Tibial artery (tissue), 4 donors: ENCODE data around the gene TMEM132D.

Source experiments
- DNase-seq, 2 donors: peaks; one replicate each; pipeline ENCODE4 v3.0.0-alpha.2; 2019
- H3K27ac ChIP-seq, 2 donors: fragments of 200-600 bp; sonication (generic) in 1 of 2; 1 replicate in 1 of 2; 2 replicates in 1 of 2; pipeline ENCODE4 v1.5.1; 2018 to 2019; ENCODE audit warnings: mild to moderate bottlenecking in 1 of 2
- H3K27me3 ChIP-seq, 2 donors: fragments of 200-600 bp; sonication (generic) in 1 of 2; one replicate each; pipeline versions ENCODE4 v1.5.1 to v1.6.0; 2016 to 2019
- H3K36me3 ChIP-seq, 3 donors: fragments of 200-600 bp; sonication (generic) in 2 of 3; one replicate each; pipeline ENCODE4 v1.5.1; 2016 to 2019; ENCODE audit warnings: mild to moderate bottlenecking in 2 of 3
- H3K4me1 ChIP-seq, 4 donors: fragments of 200-600 bp; sonication (generic) in 2 of 4; 1 replicate in 3 of 4; 2 replicates in 1 of 4; pipeline ENCODE4 v1.5.1; 2016 to 2019
- H3K4me3 ChIP-seq, 2 donors: fragments of 200-600 bp; sonication (generic) in 1 of 2; 1 replicate in 1 of 2; 2 replicates in 1 of 2; pipeline ENCODE4 v1.5.1; 2018 to 2019; ENCODE audit warnings: mild to moderate bottlenecking in 2 of 2
- H3K9me3 ChIP-seq, 3 donors: fragments of 200-600 bp; sonication (generic) in 1 of 3; one replicate each; pipeline ENCODE4 v1.5.1; 2016 to 2019
- CTCF ChIP-seq, 2 experiments: fragments of 200-600 bp in 1 of 2; fragments of 450-650 bp in 1 of 2; IDR thresholded peaks; one replicate each; pipeline ENCODE4 v1.5.1; 2017 to 2019; ENCODE audit warnings: antibody characterized with exemption in 2 of 2, mild to moderate bottlenecking in 1 of 2, moderate library complexity in 1 of 2
- intact Hi-C: fragments of 100-400 bp; cut with DNase I; formaldehyde crosslinking; loops from one replicate; pipeline ENCODE4 v1.15.0; 2023; ENCODE audit warnings: low total_unique reads

TMEM132D gene

GRCh38 chr12:129753586-129753985 is 150.2 kb downstream of the TMEM132D start:
- no peaks in the 10 kb centered on the region for H3K36me3 ChIP-seq
- no peaks in the 10 kb centered on the region for H3K4me1 ChIP-seq
- H3K27ac ChIP-seq, result no peak overlapping the region
- no peak for DNase-seq
- intact Hi-C loops, result no loop called here
- TF ChIP-seq CTCF (IDR thresholded peaks at IDR 0.05), result no peak
- no peaks in the 10 kb centered on the region for H3K27me3 ChIP-seq
- no peak overlapping the region for H3K4me3 ChIP-seq
- no peaks in the 10 kb centered on the region for H3K9me3 ChIP-seq

- H3K4me3 ChIP-seq, result no peak overlapping the region
- TF ChIP-seq CTCF (IDR thresholded peaks at IDR 0.05), result no peak
- H3K27ac ChIP-seq, result no peak overlapping the region
- no peaks in the 10 kb centered on the region for H3K27me3 ChIP-seq
- no peaks in the 10 kb centered on the region for H3K36me3 ChIP-seq
- H3K4me1 ChIP-seq, result no peaks in the 10 kb centered on the region
- H3K9me3 ChIP-seq, result no peaks in the 10 kb centered on the region
- no peak for DNase-seq
- intact Hi-C loops, result no loop called here
These were observed 153.4 kb downstream of the TMEM132D start for GRCh38 chr12:129750421-129750820.

GRCh38 chr12:129746318-129746717 is 157.5 kb downstream of the TMEM132D start:
- TF ChIP-seq CTCF (IDR thresholded peaks at IDR 0.05), result no peak
- Histone ChIP-seq H3K27me3 (no peaks in the 10 kb centered on the region), H3K36me3 (no peaks in the 10 kb centered on the region), H3K4me3 (no peak overlapping the region), H3K27ac (no peak overlapping the region), H3K9me3 (peaks cover 0 to 5% (median 0%) of the 10 kb centered on the region in 3 donors), H3K4me1 (no peaks in the 10 kb centered on the region)
- intact Hi-C loops, result no loop called here
- no peak for DNase-seq

GRCh38 chr12:129729170-129729569 is 174.7 kb downstream of the TMEM132D start:
- no peaks in the 10 kb centered on the region for H3K4me1 ChIP-seq
- no peak for DNase-seq
- H3K4me3 ChIP-seq, result no peak overlapping the region
- intact Hi-C loops, result no loop called here
- H3K27ac ChIP-seq, result no peak overlapping the region
- peaks cover 0 to 9% (median 0%) of the 10 kb centered on the region in 3 donors for H3K9me3 ChIP-seq
- TF ChIP-seq CTCF (IDR thresholded peaks at IDR 0.05), result no peak
- no peaks in the 10 kb centered on the region for H3K27me3 ChIP-seq
- H3K36me3 ChIP-seq, result no peaks in the 10 kb centered on the region

GRCh38 chr12:129727100-129727499 is 176.7 kb downstream of the TMEM132D start:
- H3K9me3 ChIP-seq, result peaks cover 0 to 13% (median 0%) of the 10 kb centered on the region in 3 donors
- no peaks in the 10 kb centered on the region for H3K4me1 ChIP-seq
- TF ChIP-seq CTCF (IDR thresholded peaks at IDR 0.05), result no peak
- intact Hi-C loops, result no loop called here
- H3K4me3 ChIP-seq, result no peak overlapping the region
- H3K36me3 ChIP-seq, result no peaks in the 10 kb centered on the region
- H3K27ac ChIP-seq, result no peak overlapping the region
- no peak for DNase-seq
- no peaks in the 10 kb centered on the region for H3K27me3 ChIP-seq

- Histone ChIP-seq H3K4me1 (no peaks in the 10 kb centered on the region), H3K27ac (no peak overlapping the region), H3K27me3 (no peaks in the 10 kb centered on the region), H3K4me3 (no peak overlapping the region), H3K9me3 (peaks cover 0 to 13% (median 0%) of the 10 kb centered on the region in 3 donors), H3K36me3 (no peaks in the 10 kb centered on the region)
- TF ChIP-seq CTCF (IDR thresholded peaks at IDR 0.05), result no peak
- intact Hi-C loops, result no loop called here
- DNase-seq, result no peak
These were observed 180.6 kb downstream of the TMEM132D start for GRCh38 chr12:129723260-129723659.
